Spinal cord (tissue), 10 donors: Measurements from ENCODE around the gene TNXB. TPM values are rescaled to one million over a fixed set of nuclear protein-coding genes. Genes with fewer than 3 reads are reported as not detected.
A peak's percentile ranks its signal among the peaks of the same experiment; 100 is the strongest.
"Not testable (repeated sequence)": the region's sequence is repeated elsewhere in the genome, so short reads cannot be mapped to it uniquely, and the experiment has no call there.

Experiments used
- DNase-seq, 6 donors: peaks; one replicate each; pipeline versions ENCODE4 v3.0.0 to v3.0.0-alpha.2; 2013 to 2015; ENCODE audit warnings: low spot score in 6 of 6, low read depth in 4 of 6
- H3K27ac ChIP-seq: one replicate; pipeline ENCODE4 v1.5.1; 2013; ENCODE audit warnings: low read depth, low read length, control low read depth
- H3K27me3 ChIP-seq: one replicate; pipeline ENCODE4 v1.6.1; 2013; ENCODE audit warnings: low read length; ENCODE audit not compliant: control insufficient read depth, insufficient read depth
- H3K36me3 ChIP-seq: one replicate; pipeline ENCODE4 v1.6.1; 2013; ENCODE audit warnings: low read length; ENCODE audit not compliant: control insufficient read depth, insufficient read depth
- H3K4me1 ChIP-seq: one replicate; pipeline ENCODE4 v1.6.1; 2013; ENCODE audit warnings: low read length; ENCODE audit not compliant: control insufficient read depth, insufficient read depth
- H3K4me3 ChIP-seq: one replicate; pipeline ENCODE4 v1.5.1; 2013; ENCODE audit warnings: low read depth, low read length, control low read depth
- H3K9me3 ChIP-seq: one replicate; pipeline ENCODE4 v1.6.1; 2013; ENCODE audit warnings: low read length; ENCODE audit not compliant: control insufficient read depth, insufficient read depth
- WGBS: methylation state at CpG from one replicate; pipeline ENCODE4 v1.1.5; 2013; ENCODE audit warnings: missing lambda C conversion rate; ENCODE audit not compliant: insufficient coverage; 5-methylcytosine and 5-hydroxymethylcytosine counted together
- polyA plus RNA-seq, 2 donors: library from polyadenylated mRNA; unstranded; fragments of 120-200 nt; gene quantifications; one replicate each; pipeline ENCODE4 v1.2.1, GENCODE V29; 2013; ENCODE audit not compliant: insufficient read length in 2 of 2
- total RNA-seq, 2 donors: library from RNA; depleted of rRNA in 1 of 2; stranded (reverse); fragments of 120-200 nt in 1 of 2; fragments of >200 nt in 1 of 2; gene quantifications; one replicate each; pipeline versions ENCODE4 v1.2.3 to v1.2.4, GENCODE V29; 2013 to 2014
- donor health status: healthy.

The TNXB gene
- total and polyA plus RNA-seq, 4 donors = 26.1 to 78.4 (median 50.1) TPM

DNA sequence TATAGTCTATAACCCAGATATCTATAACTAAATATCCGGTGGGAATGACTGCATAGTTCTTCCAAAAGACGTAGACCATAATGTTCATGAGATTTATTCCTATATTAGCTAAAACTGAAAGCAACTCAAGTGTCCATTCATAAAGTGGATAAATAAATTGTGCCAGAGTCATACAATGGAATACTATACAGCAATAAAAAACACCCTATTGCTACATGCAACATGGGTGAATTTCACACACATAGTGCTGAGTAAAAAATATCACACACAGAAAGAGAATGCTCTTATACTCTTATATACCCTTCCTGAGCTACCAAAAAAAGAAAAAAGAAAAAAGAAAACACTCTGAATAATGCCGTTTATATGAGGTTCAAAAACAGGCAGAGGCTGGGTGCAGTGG lies 6.9 kb downstream of the TNXB start:
- peaks cover 12% of the 10 kb centered on the region for H3K27me3 ChIP-seq
- H3K27ac ChIP-seq = no peak overlapping the region
- 100% methylated on average over 1 of the region's 3 CpGs for WGBS
- H3K4me1 ChIP-seq = no peaks in the 10 kb centered on the region
- H3K4me3 ChIP-seq = no peak overlapping the region
- DNase-seq = no peak
- no peaks in the 10 kb centered on the region for H3K36me3 ChIP-seq
- no peaks in the 10 kb centered on the region for H3K9me3 ChIP-seq

GRCh38 chr6:32100251-32100650 lies 8.9 kb downstream of the TNXB start:
- WGBS = 100% methylated on average over 3 of the region's 8 CpGs
- peaks cover 32% of the 10 kb centered on the region for H3K27me3 ChIP-seq
- not testable (repeated sequence) for DNase-seq

GRCh38 chr6:32097364-32097763 lies 11.8 kb downstream of the TNXB start:
- Histone ChIP-seq H3K4me3 (no peak overlapping the region), H3K36me3 (peaks cover 2% of the 10 kb centered on the region), H3K27ac (no peak overlapping the region), H3K4me1 (peaks cover 32% of the 10 kb centered on the region), H3K27me3 (peaks cover 39% of the 10 kb centered on the region), H3K9me3 (no peaks in the 10 kb centered on the region)
- WGBS = 100% methylated on average over 2 of the region's 3 CpGs
- DNase-seq = no peak

More at GRCh38 chr6:32100251-32100650, 8.9 kb downstream of the TNXB start:
- H3K4me1 ChIP-seq = peaks cover 18% of the 10 kb centered on the region
- not testable (repeated sequence) for H3K27ac ChIP-seq, H3K9me3 ChIP-seq, H3K4me3 ChIP-seq, H3K36me3 ChIP-seq

GRCh38 chr6:32096394-32097258 lies 12.5 kb downstream of the TNXB start:
- Histone ChIP-seq H3K4me3 (no peak overlapping the region), H3K27me3 (peaks cover 39% of the 10 kb centered on the region), H3K27ac (no peak overlapping the region), H3K9me3 (no peaks in the 10 kb centered on the region), H3K4me1 (peaks cover 38% of the 10 kb centered on the region), H3K36me3 (peaks cover 2% of the 10 kb centered on the region)
- no peak for DNase-seq
- 13% methylated on average over 90 of the region's 90 CpGs for WGBS

GRCh38 chr6:32096087-32096393 lies 13.1 kb downstream of the TNXB start:
- H3K4me1 ChIP-seq = peaks cover 38% of the 10 kb centered on the region
- peaks cover 39% of the 10 kb centered on the region for H3K27me3 ChIP-seq
- no peaks in the 10 kb centered on the region for H3K9me3 ChIP-seq
- peaks cover 2% of the 10 kb centered on the region for H3K36me3 ChIP-seq
- H3K27ac ChIP-seq = no peak overlapping the region
- H3K4me3 ChIP-seq = no peak overlapping the region
- peak in 1 of 6 donors; percentile 46 for DNase-seq
- 20% methylated on average over 36 of the region's 36 CpGs for WGBS

- Histone ChIP-seq H3K4me3 (no peak overlapping the region), H3K9me3 (no peaks in the 10 kb centered on the region), H3K27me3 (peaks cover 39% of the 10 kb centered on the region), H3K27ac (no peak overlapping the region), H3K4me1 (peaks cover 38% of the 10 kb centered on the region), H3K36me3 (peaks cover 2% of the 10 kb centered on the region)
- DNase-seq = peak in 1 of 6 donors; percentile 7
- WGBS = 60% methylated on average over 26 of the region's 30 CpGs
These were observed 13.6 kb downstream of the TNXB start for GRCh38 chr6:32095338-32096086.

GRCh38 chr6:32092760-32093497 lies 16.2 kb downstream of the TNXB start:
- WGBS = 43% methylated on average over 5 of the region's 8 CpGs
- no peak overlapping the region for H3K4me3 ChIP-seq
- H3K27me3 ChIP-seq = peaks cover 42% of the 10 kb centered on the region
- H3K36me3 ChIP-seq = peaks cover 2% of the 10 kb centered on the region
- peaks cover 39% of the 10 kb centered on the region for H3K4me1 ChIP-seq
- peak in 3 of 6 donors; percentile 46 to 93 (median 58) for DNase-seq
- H3K9me3 ChIP-seq = no peaks in the 10 kb centered on the region
- peak overlapping the region; percentile 74 for H3K27ac ChIP-seq

GRCh38 chr6:32089082-32089828 lies 19.9 kb downstream of the TNXB start:
- Histone ChIP-seq H3K27ac (no peak overlapping the region), H3K4me1 (peaks cover 26% of the 10 kb centered on the region), H3K27me3 (peaks cover 28% of the 10 kb centered on the region), H3K36me3 (peaks cover 4% of the 10 kb centered on the region), H3K9me3 (no peaks in the 10 kb centered on the region), H3K4me3 (no peak overlapping the region)
- DNase-seq = no peak
- WGBS = 86% methylated on average over 10 of the region's 10 CpGs

GRCh38 chr6:32088487-32089049 lies 20.6 kb downstream of the TNXB start:
- peaks cover 22% of the 10 kb centered on the region for H3K4me1 ChIP-seq
- H3K4me3 ChIP-seq = no peak overlapping the region
- WGBS = 90% methylated on average over 13 of the region's 14 CpGs
- no peak for DNase-seq
- no peaks in the 10 kb centered on the region for H3K9me3 ChIP-seq
- peaks cover 4% of the 10 kb centered on the region for H3K36me3 ChIP-seq
- H3K27me3 ChIP-seq = peaks cover 28% of the 10 kb centered on the region
- H3K27ac ChIP-seq = peak overlapping the region; percentile 16
